Stimulated activated CD8-positive, alpha-beta memory T cell treated with anti-CD3 and anti-CD28 coated beads, Interleukin-4, amount 100 ng/mL, for 1 hour (primary cell): ENCODE data around the gene TPH1.
"Not testable (repeated sequence)": the region's sequence is repeated elsewhere in the genome, so short reads cannot be mapped to it uniquely, and the experiment has no call there.

ENCODE experiments used
- DNase-seq, 2 donors: peaks; one replicate each; pipeline ENCODE4 v3.0.0-alpha.2; 2020; ENCODE audit warnings: low read depth in 2 of 2, low spot score in 1 of 2

The TPH1 gene

DNA sequence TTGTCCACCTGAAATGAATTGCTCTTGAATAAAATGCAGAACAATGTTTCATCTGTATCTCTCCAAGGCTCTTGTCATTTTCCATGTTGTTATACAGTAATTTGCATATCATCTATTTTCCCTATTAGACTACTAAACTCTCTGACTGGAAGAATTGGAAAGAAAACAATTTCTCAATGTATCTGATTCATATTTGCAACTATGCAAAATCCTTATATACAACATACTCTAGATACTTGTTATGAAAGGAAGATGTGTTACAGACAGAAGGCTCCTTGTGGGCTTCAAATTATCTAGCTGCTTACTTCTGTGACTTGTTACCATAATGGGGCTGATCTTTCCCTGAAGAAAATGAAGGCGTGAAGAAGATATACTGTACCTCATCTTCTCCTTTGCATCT, 23.6 kb downstream of the TPH1 start:
- DNase-seq = no peak

DNA sequence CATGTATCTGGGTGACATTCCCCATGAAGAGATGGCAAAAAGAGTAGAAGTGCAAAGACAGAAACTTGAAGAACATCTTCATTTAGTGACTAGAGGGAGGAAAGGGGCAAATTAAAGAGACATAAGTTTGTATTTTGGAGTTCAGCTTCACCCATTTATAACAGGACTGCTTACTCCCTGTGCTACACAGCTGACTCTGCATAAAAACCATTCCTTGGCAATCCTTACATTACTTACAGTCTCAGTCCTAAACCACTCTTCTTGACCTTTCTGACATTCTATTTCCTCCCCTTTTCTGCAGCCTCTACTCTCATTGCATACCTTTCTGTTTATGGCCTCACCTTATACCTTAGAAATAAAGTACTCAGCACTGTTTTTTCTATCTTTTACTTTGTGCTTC, 26.4 kb downstream of the TPH1 start:
- no peak for DNase-seq

DNA sequence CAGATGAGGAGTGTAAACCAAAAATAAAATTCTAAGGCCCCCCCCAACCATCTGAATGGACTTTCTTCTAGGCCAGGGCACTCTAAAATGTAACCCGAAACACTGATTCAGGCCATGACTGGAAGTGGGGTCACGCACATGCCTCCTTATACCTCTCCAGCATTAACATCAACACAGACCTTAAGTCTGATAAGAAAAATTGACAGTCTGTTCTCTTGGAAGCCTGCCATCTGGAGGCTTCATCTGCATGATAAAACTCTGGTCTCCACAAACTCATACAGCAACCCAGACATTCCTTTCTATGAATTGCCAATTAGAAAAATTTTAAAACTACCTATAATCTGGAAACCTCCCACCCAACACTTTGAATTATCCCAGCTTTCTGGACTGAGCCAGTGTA, 29.3 kb downstream of the TPH1 start:
- DNase-seq = no peak

DNA sequence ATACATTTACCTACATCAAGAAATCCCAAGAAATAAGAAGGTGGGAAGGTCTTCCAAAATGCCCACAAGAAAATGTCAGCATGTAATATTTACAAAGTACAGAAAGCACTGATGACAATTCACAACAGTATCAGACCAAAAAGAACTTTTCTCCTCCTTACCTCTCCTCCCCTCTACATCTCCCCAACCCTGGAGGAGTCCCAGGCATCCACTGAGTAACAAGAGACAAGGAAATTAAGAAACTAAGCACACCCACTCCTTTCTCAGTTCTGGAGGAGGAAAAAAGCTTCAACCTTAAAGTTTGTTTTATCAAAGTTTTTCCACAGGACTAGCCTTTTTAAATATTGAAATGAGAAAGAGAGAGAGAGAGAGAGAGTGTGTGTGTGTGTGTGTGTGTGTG, 31.2 kb downstream of the TPH1 start:
- no peak for DNase-seq

DNA sequence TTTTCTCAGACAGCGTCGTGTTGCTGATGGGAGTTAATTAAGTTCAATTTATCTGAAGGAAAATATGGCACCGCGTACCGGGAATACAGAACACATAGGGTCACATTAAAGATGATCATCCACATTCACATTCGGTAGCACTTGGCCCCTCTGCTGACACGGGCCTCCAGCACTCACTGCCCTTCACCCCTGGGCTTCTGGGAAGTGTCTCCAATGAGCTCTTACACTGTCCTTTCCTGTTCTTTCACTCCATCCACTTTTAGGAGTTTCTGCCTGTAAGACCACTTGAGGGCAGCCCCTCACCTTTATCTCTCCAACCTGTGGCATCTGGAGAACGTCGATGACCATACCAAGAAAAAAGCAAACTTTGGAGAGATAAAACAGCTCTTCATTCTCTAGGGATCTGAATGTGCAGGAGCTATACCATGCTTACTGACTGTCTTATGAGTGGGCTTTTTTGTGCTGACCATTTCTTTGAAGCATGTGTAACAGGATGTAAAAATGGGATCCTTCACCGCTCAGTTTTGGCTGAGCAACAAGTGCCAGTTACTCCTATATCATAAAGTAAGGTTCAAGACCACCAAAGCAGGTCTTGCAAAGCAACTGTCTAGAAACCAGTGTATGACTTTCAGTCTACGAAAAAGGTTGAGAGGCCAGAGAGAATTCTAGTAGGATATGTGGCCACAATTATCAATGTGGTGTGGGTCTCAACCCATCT, 32.1 kb downstream of the TPH1 start:
- DNase-seq = no peak

DNA sequence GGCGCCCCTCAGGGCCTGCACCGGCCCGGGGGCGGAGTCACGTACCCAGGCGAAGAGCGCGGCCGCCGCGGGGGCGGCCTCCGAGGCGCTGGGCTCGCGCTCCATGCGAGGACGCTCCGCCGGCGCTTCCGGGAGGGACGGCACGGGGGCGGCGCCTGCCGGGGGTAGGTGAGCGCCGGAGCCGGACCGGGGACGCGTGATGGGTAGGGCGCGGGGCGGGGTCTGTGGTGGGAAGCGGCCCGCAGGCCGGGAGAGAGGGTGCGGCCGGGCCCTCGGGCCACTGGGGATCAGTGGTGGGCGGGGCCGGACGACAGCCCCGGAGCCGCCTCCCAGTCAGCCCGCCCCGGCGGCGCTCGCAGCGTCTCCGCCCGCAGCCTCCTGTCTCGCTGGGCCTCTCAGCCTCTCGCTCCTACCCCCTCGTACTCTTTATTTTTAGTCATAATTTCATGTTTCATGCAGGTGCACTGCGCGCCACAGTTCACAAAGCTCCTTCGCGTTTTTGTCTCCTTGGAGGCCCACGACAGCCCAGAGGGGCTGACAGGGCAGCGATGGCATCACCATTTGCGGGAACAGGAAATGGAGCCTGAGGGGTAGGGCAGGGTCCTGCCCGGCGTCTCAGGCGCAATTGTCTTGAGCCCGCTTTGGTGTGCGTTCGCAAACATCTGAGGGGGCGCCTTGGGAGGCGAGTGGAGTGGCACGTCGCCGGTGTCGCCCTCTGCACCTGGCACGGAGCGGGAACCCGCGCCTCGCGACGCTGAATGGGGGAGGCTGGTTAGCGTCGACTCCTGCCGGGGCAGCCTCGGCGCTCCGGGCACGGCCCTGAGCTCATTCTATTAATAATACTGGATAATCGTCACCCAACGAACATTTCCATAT, 32.9 kb downstream of the TPH1 start, which contains the start of gene SERGEF:
TSS of gene SERGEF (minus strand) at position 142 of the 876 bp plus-strand sequence. CDS start at position 105, 37 bp downstream.
- DNase-seq = peak; percentile 65 to 84

DNA sequence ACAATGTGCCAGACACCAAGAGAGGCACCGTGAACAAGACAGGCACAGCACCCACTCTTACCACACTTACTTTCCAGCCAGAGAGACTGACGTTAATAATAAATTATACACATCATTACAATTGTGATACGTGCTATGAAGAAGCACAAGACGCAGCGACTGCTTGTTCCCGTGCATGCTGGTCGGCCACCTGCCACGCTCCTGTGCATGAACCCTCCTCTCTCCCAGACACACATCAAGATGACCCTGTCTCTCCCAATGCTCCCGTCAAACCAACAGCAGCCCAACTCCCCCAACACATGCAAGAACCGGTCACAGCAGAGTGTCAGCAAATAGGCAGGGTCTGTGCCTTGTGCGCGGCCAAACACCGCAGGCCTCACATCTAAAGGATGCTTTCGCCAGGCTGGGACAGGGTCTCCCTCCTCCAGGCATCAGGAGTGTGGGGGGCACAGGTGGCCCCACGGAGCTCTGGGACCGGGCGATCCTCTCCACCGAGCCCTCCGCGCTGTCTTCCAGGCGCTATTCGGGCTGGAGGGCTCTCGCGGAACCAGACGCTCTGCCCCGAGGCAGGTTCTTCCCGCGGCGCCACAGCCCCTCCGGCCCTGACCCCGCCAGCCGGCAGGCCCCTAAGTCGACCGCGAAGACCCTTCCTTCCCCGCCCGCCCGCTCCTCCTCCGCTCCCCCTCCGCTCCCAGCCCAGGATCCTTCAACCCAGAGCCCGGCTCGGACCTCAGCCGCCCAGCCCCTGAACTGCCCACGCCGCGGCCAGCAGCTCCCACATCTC, 33.8 kb downstream of the TPH1 start:
- no peak for DNase-seq

DNA sequence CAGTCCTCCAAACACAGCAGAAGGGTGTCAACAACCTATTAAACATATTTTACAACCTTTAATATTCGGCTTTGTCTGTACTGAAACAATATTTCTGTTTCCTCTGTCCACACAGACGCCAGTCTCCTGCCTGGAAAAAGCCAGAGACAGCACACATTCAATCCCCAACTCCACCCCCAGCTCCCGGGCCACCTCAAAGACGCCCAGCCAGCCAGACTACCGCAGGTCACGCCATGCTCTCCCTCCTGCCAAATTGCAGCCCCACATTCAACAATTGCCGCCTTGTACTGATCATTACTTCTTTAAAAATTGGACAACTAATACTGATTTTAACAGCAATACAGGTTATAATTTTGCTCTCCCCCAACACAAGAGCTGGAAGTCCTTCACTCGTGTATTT, 34.4 kb downstream of the TPH1 start:
- no peak for DNase-seq

DNA sequence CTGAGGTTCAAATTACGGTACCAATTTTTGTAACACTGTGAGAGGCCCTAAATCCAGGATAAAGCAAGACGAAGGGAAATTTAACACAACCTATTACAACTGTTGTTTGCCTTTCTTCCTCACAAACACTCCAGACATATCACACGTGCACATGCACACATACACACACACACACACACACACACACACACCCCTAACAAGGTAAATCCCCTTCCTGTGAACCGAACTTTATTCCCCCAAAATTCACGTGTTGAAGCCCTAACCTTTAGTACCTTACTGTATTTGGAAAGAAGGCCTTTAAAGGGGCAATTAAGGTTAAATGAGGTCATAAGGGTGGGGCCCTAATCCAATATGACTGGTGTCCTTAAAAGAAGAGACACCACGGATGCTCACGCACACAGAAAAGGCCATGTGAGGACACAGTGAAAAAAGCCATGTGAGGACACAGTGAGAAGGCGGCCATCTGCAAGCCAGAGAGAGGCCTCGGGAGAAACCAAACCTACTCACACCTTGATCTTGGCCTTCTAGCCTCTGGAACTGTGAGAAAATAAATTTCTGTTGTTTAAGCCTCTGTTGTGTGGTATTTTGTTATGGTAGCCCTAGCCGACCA, 35.0 kb downstream of the TPH1 start:
- no peak for DNase-seq

DNA sequence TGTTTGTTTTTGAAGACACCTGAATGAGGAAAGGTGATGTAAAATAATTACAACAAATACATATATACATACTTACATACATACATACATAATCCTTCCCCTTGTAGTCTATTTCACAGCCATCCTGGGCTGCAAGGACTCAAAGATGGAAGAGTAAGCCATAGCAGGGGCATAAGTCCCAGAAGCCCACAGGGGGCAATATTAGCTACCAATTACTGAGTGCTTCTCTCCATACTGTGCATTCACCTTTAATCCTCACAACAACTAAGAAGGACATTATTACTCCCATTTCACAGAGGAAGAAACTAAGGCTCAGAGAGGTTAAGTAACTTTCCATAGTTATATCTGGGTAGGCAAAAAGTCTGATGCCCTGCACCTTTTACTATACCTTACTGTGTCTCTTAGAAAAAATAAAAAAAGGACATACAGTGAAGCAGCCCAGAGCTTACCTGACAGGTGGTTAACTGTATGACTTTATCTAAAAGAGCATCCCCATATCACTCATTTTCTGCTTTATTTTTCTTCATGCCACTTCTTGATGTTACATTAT, 35.9 kb downstream of the TPH1 start:
- no peak for DNase-seq

DNA sequence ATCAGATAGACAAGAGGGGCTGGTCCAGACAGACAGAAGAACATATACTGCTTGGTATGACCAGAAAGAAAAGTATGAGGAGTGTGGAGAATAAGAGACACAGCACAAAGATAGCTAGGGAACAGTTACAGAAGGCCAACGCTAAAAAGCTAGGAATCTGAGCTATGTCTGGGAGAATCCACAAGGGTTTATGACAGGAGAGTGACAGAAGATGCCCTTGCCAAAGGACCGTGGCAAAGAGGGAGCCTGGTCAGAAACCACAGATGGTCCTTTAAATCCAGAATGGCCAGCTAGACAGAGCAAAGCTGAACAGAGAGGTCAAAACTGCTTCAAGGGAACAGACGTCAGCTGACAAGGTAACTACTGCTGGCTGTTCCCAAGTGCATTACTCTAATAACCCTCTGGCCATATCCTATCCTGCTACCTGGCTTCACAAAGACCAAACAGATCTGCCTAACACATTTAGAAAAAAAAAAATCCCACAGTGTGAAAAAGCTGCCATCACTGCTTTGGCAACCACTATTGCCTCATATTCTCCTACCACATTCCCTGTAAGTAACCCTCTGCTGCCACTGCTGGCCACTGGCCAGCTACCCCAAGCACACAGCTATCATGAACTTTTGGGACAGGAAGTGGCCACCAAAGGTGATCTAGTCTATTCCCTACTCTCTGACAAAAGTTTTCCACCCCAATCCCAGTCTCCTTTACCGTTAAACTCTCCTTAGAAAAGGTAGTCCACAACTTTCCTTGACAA, 40.5 kb downstream of the TPH1 start:
- DNase-seq = no peak

DNA sequence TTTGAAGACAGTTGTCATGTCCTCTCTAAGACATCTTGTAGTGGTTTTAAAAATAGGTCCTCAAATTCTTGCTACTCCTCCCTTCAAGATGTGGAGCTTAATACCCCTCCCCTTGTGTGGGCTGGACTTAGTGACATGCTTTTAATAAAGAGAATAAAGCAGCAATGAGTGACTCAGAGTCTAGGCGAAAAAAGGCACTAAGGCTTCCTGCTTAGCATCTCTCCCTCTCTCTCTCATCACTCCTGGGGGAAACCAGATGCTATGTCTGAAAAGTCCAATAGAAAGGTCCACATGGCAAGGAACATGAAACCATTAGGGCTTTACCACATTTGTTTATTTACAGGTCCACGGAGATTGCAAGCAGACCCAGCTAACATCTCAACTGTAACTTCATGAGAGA, 44.9 kb downstream of the TPH1 start:
- no peak for DNase-seq

DNA sequence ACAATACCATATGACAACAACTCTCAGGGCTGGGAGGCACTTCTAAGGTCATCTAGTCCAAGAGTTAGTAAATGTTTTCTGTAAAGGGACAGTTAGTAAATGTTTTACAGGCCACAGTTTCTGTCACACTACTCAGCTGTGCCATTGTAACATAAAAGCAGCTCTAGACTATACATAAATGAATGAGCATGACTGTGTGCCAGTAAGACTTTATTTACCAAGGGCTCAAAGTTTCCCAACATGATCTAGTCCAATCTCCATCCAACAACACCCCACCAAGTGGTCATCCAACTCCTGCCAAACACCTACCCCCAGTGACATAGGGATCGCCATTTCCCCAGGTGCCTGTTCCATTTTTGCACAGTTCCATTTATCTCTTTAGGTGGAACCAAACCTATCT, 45.3 kb downstream of the TPH1 start:
- DNase-seq = no peak

DNA sequence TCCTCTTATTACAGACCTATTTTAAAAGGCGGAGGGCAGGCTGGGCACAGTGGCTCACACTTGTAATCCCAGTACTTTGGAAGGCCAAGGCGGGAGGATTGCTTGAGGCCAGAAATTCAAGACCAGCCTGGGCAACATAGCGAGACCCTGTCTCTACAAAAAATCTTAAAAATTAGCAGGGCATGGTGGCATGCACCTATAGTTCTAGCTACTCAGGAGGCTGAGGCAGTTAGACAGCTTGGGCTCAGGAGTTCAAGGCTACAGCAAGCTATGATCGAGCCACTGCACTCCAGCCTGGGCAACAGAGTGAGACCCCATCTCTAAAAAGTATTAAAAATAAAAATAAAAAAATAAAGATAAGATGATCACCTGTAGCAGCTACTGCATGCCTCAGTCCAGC, 45.9 kb downstream of the TPH1 start:
- not testable (repeated sequence) for DNase-seq
